HPDE6-E6E7 (cell line): ENCODE measurements around the gene PRPF8.
A peak's percentile ranks its signal among the peaks of the same experiment; 100 is the strongest.
"Not testable (repeated sequence)": the region's sequence is repeated elsewhere in the genome, so short reads cannot be mapped to it uniquely, and the experiment has no call there.

Experiments
- DNase-seq: peaks from one replicate; pipeline ENCODE4 v3.0.0; 2011; ENCODE audit warnings: missing footprints; ENCODE audit errors: extremely low spot score

Gene PRPF8

GRCh38 chr17:1690544-1691221 lies 6.0 kb upstream of the PRPF8 start:
- no peak for DNase-seq

GRCh38 chr17:1688405-1688804 lies 3.7 kb upstream of the PRPF8 start:
- DNase-seq, result not testable (repeated sequence)

- DNase-seq, result no peak
Observed at GRCh38 chr17:1686086-1686485, 1.4 kb upstream of the PRPF8 start.

- no peak for DNase-seq
Observed at GRCh38 chr17:1683459-1683858, 1.2 kb downstream of the PRPF8 start.

GRCh38 chr17:1676401-1676800 lies 8.3 kb downstream of the PRPF8 start:
- no peak for DNase-seq

- no peak for DNase-seq
Observed at GRCh38 chr17:1673041-1673785, 11.5 kb downstream of the PRPF8 start.

GRCh38 chr17:1663934-1664333 lies 20.7 kb downstream of the PRPF8 start:
- not testable (repeated sequence) for DNase-seq

GRCh38 chr17:1661045-1661444 lies 23.6 kb downstream of the PRPF8 start:
- no peak for DNase-seq

- no peak for DNase-seq
Observed at GRCh38 chr17:1658100-1658499, 26.6 kb downstream of the PRPF8 start.

GRCh38 chr17:1653735-1654134 lies 30.9 kb downstream of the PRPF8 start:
- DNase-seq, result no peak

GRCh38 chr17:1652794-1653193 lies 31.9 kb downstream of the PRPF8 start:
- not testable (repeated sequence) for DNase-seq

- no peak for DNase-seq
Observed at GRCh38 chr17:1651559-1651844, 33.2 kb downstream of the PRPF8 start.

- no peak for DNase-seq
Observed at GRCh38 chr17:1650731-1651558, 33.7 kb downstream of the PRPF8 start.

- peak; percentile 69 for DNase-seq
Observed at GRCh38 chr17:1649844-1650501, 34.7 kb downstream of the PRPF8 start, which contains the start of gene RILP. TSS of gene RILP (minus strand) at chr17:1649866. CDS start at chr17:1649804, 62 bp downstream.

GRCh38 chr17:1648963-1649843 lies 35.5 kb downstream of the PRPF8 start:
- DNase-seq, result peak; percentile 89

- DNase-seq, result no peak
Observed at GRCh38 chr17:1648173-1648962, 36.3 kb downstream of the PRPF8 start.

- no peak for DNase-seq
Observed at GRCh38 chr17:1647802-1648171, 36.9 kb downstream of the PRPF8 start.

- DNase-seq, result no peak
Observed at GRCh38 chr17:1646199-1646875, 38.3 kb downstream of the PRPF8 start.
